Measurements from ENCODE around the gene TDO2.

GRCh38 chr4:155966731-155967395, 63.4 kb downstream of the TDO2 start:
- TF ChIP-seq CTCF (IDR thresholded peaks at IDR 0.05; ENCODE audit: poor library complexity), result no peak
- TF ChIP-seq EZH2 (IDR thresholded peaks at IDR 0.05; ENCODE audit: borderline replicate concordance), result no peak
- TF ChIP-seq EZH2phosphoT487 (IDR thresholded peaks at IDR 0.05; ENCODE audit: low read depth, severe bottlenecking, unreplicated experiment), result no peak
